Measurements from ENCODE around the gene PLEKHH3. TPM values are rescaled to one million over a fixed set of nuclear protein-coding genes. Genes with fewer than 3 reads are reported as not detected.

The PLEKHH3 gene
- total and polyA plus RNA-seq, 10 of the 15 experiments (the other 5 are each of a cell fraction or from before 2014, with no cell fraction given): 0.31 to 38.0 (median 11.0) TPM

- TF ChIP-seq GATAD2B (conservative IDR thresholded peaks at IDR 0.05; ENCODE audit: low read depth): no peak
- TF ChIP-seq HDAC6 (IDR thresholded peaks at IDR 0.05; ENCODE audit: unreplicated experiment): no peak
- Histone ChIP-seq H3K4me3 (no peak overlapping the region), H2AFZ (ENCODE audit: control insufficient read depth, low read depth, low read length) (no peak overlapping the region), H3K79me2 (ENCODE audit: control insufficient read depth, insufficient read depth, low read length) (peaks cover 29% of the 10 kb centered on the region), H3K9ac (ENCODE audit: control insufficient read depth, insufficient read depth, low read length) (no peak overlapping the region), H3K27ac (ENCODE audit: control insufficient read depth, insufficient read depth) (no peak overlapping the region), H3K4me2 (ENCODE audit: control insufficient read depth, insufficient read depth) (0 out of 2 replicates have a peak overlapping the region, but pooled peaks have one; percentile 27), H4K20me1 (ENCODE audit: control insufficient read depth, insufficient read depth) (no peaks in the 10 kb centered on the region), H3K36me3 (ENCODE audit: control insufficient read depth in 2 of 2, insufficient read depth in 2 of 2, low read length in 1 of 2) (peaks cover 20 to 32% of the 10 kb centered on the region in 2 experiments; a peak in 3 of 4 replicates), H3K4me1 (ENCODE audit: control insufficient read depth, insufficient read depth, low read length) (peaks cover 3% of the 10 kb centered on the region; the same call in 1 of the 2 replicates), H3K9me3 (replicated peaks; ENCODE audit: control insufficient read depth, insufficient read depth, low read length) (no peaks in the 10 kb centered on the region), H3K27me3 (replicated peaks in 1 of 2; ENCODE audit: control insufficient read depth in 2 of 2, insufficient read depth in 2 of 2, low read length in 1 of 2) (no peaks in the 10 kb centered on the region)
- no peak for FAIRE-seq
- ChIA-PET CTCF (interaction anchor here (0.8 to 10.1 kb wide), 7 partner anchors 9 to 94 kb away, joined by 3 to 134 read pairs (median 5); no protein-coding TSS in a partner anchor), SMC1A (ENCODE audit: uncharacterized antibody, unreplicated experiment) (interaction anchor here (1.2 kb wide), 1 partner anchor 64 kb away, joined by 4 read pairs; no protein-coding TSS in a partner anchor), POLR2A (interaction anchor here (0.5 to 0.9 kb wide), 4 partner anchors 9 to 1675 kb away, joined by 3 to 4 read pairs (median 4); no protein-coding TSS in a partner anchor), RAD21 (ENCODE audit: unreplicated experiment) (interaction anchor here (1.5 kb wide), 1 partner anchor 53 kb away, joined by 3 read pairs; no protein-coding TSS in a partner anchor)
- no peak for ATAC-seq
- no peak for DNase-seq (ENCODE audit: low read depth, low spot score)
- WGBS (ENCODE audit: insufficient coverage, insufficient replicate concordance, low lambda C conversion rate, missing lambda C conversion rate): 88% methylated on average over 28 of the region's 28 CpGs
- no TSS peak for BruUV-seq (replicated peaks)
- in situ Hi-C loops (cut with MboI): no loop called here
- intact Hi-C loops (cut with micrococcal nuclease; ENCODE audit: unreplicated experiment): no loop called here
Observed at GRCh38 chr17:42672038-42672437, 4.8 kb downstream of the PLEKHH3 start.

DNA sequence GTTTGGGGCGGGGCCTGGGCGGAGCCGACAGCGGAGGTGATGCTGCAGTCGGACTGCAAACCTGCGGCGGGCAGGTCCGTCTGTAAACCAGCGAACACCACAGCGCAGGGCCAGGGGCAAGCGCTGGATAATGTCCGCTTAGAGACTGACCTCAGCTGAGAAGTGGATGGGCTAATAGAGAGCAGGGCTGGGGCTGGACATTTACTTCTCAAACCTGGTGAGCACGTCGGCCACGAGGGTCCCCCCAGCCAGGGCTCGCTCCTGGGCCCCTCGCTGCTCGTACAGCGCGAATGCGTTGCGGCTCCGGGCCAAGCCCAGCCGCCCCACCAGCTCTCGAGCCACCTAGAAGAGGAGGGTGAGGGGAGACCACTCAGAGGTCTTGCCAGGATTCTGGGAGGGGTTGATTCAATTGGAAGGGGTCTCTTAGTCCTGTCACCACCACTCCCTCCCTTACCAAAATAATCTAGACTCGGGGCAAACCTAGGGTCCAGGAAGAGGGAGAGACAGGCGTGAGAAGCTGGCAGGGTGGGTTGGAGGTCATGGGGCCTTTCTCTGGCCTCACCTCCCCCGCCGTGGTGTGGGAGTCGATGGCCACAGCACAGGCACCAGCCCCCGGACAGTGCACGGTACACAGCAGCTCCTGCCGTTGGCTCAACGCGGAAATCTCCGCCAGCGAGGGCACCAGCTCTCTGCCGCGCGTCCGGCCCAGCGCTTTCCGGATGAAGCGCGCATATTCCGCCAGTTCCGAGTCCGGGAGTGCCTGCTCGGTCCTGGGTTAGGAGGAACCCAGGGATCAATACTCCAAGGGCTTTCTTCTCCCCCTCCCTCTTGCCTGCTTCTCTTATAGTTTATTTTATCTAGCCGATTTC is 5.8 kb downstream of the PLEKHH3 start:
- peak overlapping the region; percentile 49 for H3K4me2 ChIP-seq (ENCODE audit: control insufficient read depth, insufficient read depth)
- no TSS peak for BruUV-seq (replicated peaks)
- DNase-seq (ENCODE audit: low read depth, low spot score) (no peak), ATAC-seq (no peak), FAIRE-seq (no peak)
- CTCF ChIA-PET: interaction anchor here (0.7 to 3.9 kb wide), 7 partner anchors 9 to 155 kb away, joined by 3 to 27 read pairs (median 3); no protein-coding TSS in a partner anchor
- no peak overlapping the region for H3K27ac ChIP-seq (ENCODE audit: control insufficient read depth, insufficient read depth)
- peaks cover 22% of the 10 kb centered on the region for H3K79me2 ChIP-seq (ENCODE audit: control insufficient read depth, insufficient read depth, low read length)
- intact Hi-C loops (cut with micrococcal nuclease; ENCODE audit: unreplicated experiment) (no loop called here), in situ Hi-C loops (cut with MboI) (no loop called here)
- no peaks in the 10 kb centered on the region for H4K20me1 ChIP-seq (ENCODE audit: control insufficient read depth, insufficient read depth)
- SMC1A ChIA-PET (ENCODE audit: uncharacterized antibody, unreplicated experiment): interaction anchor here (1.2 kb wide), 1 partner anchor 63 kb away, joined by 4 read pairs; no protein-coding TSS in a partner anchor
- H2AFZ ChIP-seq (ENCODE audit: control insufficient read depth, low read depth, low read length): no peak overlapping the region
- WGBS (ENCODE audit: insufficient coverage, insufficient replicate concordance, low lambda C conversion rate, missing lambda C conversion rate): 69% methylated on average over 49 of the region's 50 CpGs
- H3K4me1 ChIP-seq (ENCODE audit: control insufficient read depth, insufficient read depth, low read length): peaks cover 3% of the 10 kb centered on the region; the same call in 1 of the 2 replicates
- RAD21 ChIA-PET (ENCODE audit: unreplicated experiment): interaction anchor here (0.7 to 1.5 kb wide), 2 partner anchors 52 to 62 kb away, joined by 3 to 5 read pairs; no protein-coding TSS in a partner anchor
- peak overlapping the region; percentile 11; the same call in 1 of the 2 replicates for H3K4me3 ChIP-seq
- peaks cover 25 to 32% of the 10 kb centered on the region in 2 experiments; a peak in 3 of 4 replicates for H3K36me3 ChIP-seq (ENCODE audit: control insufficient read depth in 2 of 2, insufficient read depth in 2 of 2, low read length in 1 of 2)
- no peaks in the 10 kb centered on the region for H3K27me3 ChIP-seq (replicated peaks in 1 of 2; ENCODE audit: control insufficient read depth in 2 of 2, insufficient read depth in 2 of 2, low read length in 1 of 2)
- no peak overlapping the region for H3K9ac ChIP-seq (ENCODE audit: control insufficient read depth, insufficient read depth, low read length)
- no peaks in the 10 kb centered on the region for H3K9me3 ChIP-seq (replicated peaks; ENCODE audit: control insufficient read depth, insufficient read depth, low read length)
- POLR2A ChIA-PET: interaction anchor here (0.5 to 0.9 kb wide), 2 partner anchors 10 to 92 kb away, joined by 3 read pairs; no protein-coding TSS in a partner anchor
- TF ChIP-seq SMAD1 (IDR thresholded peaks at IDR 0.05; ENCODE audit: low read depth, partially characterized antibody): no peak
- TF ChIP-seq NR2C1 (IDR thresholded peaks at IDR 0.05): no peak
- no peak for TF ChIP-seq ZNF384 (IDR thresholded peaks at IDR 0.05; ENCODE audit: borderline replicate concordance, low read depth, low read length)
- no peak for TF ChIP-seq SREBF2 (IDR thresholded peaks at IDR 0.05; ENCODE audit: low read length)
- TF ChIP-seq, protein P1, sequence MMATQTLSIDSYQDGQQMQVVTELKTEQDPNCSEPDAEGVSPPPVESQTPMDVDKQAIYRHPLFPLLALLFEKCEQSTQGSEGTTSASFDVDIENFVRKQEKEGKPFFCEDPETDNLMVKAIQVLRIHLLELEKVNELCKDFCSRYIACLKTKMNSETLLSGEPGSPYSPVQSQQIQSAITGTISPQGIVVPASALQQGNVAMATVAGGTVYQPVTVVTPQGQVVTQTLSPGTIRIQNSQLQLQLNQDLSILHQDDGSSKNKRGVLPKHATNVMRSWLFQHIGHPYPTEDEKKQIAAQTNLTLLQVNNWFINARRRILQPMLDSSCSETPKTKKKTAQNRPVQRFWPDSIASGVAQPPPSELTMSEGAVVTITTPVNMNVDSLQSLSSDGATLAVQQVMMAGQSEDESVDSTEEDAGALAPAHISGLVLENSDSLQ (IDR thresholded peaks at IDR 0.05): no peak
- TF ChIP-seq, protein P2, sequence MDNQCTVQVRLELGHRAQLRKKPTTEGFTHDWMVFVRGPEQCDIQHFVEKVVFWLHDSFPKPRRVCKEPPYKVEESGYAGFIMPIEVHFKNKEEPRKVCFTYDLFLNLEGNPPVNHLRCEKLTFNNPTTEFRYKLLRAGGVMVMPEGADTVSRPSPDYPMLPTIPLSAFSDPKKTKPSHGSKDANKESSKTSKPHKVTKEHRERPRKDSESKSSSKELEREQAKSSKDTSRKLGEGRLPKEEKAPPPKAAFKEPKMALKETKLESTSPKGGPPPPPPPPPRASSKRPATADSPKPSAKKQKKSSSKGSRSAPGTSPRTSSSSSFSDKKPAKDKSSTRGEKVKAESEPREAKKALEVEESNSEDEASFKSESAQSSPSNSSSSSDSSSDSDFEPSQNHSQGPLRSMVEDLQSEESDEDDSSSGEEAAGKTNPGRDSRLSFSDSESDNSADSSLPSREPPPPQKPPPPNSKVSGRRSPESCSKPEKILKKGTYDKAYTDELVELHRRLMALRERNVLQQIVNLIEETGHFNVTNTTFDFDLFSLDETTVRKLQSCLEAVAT (IDR thresholded peaks at IDR 0.05): no peak
- TF ChIP-seq ATF7 (IDR thresholded peaks at IDR 0.05; ENCODE audit: low read depth): no peak
- no peak for TF ChIP-seq ELK1 (IDR thresholded peaks at IDR 0.05; ENCODE audit: low read depth, low read length)
